Measurements from ENCODE around the gene KRT86.
"Not testable (repeated sequence)": the region's sequence is repeated elsewhere in the genome, so short reads cannot be mapped to it uniquely, and the experiment has no call there.

The KRT86 gene

DNA sequence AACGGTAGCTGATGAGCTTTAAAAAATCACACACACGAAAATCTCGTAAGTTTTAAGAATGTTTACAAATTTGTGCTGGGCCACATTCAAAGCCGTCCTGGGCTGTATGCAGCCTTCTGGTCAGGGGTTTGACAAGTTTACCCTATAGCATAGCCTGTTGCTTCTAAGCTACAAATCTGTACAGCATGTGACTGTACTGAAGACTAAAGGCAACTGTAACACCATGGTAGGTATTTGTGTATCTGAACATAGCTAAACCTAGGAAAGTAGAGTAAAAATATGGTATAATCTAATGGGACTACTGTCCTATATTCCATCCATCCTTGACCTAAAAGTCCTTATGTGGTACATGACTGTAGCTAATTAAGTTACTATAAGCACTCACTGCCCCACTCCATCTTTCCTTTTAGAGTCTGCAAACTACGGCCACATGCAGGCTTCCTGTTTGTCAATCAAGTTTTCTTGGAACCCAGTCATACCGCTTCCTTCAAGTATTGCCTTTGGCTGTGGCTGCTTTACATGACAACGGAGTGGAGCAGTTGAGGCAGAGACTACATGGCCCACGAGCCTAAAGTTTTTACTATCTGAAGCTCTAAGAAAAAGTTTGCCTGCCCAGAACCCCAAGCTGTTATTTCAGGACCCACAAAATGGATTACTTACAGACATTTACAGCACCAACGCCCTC, 22.9 kb upstream of the KRT86 start:
- no peak for DNase-seq (ENCODE audit: low read depth)

DNA sequence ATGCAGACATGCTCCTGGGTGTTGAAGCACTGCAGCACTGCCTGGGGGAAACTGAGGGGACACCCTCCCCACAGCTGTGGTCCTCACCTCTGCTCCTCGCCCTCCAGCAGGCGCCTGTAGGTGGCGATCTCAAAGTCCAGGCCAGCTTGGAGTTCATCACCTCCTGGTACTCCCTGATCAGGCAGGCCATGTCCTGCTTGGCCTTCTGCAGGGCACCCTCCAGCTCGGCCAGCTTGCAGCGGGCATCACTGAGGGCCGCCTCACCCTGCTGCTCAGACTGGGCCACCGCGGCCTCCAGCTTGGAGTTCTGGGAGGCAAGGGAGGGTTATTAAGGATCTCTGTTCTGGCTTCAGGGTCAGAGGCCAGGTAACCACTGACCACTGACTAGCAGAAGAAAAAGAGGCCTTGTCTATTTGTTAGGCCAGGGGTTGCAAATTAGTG, 22.2 kb upstream of the KRT86 start:
- not testable (repeated sequence) for DNase-seq (ENCODE audit: low read depth)

DNA sequence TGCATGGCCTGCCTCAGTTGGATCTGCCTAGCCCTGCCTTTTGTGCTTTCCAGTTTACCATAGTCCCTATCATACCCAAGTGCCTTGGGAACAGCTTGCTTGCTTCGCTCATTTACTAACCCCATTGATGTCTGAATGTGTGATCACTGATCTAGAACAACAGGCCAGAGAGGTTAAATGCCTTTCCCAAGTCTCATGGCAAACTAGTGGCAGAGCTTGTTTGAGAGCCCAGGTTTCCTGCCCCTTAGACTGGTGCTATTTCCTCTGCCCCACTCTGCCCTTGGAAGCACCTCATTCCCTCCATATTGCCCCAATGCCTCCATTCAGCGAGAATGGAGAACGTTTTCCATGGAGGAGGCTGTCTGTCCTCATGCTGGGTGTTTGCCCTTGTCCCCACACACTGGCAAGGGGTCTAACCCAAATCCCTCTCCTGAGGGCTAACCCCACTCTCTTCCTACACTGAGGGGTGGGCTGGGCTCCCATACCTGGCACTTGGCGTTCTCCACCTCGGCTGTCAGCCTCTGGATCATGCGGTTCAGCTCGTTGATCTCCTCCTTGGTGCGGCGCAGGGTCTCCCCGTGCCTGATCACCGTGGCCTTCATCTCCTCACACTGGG, 21.6 kb upstream of the KRT86 start:
- no peak for DNase-seq (ENCODE audit: low read depth)

DNA sequence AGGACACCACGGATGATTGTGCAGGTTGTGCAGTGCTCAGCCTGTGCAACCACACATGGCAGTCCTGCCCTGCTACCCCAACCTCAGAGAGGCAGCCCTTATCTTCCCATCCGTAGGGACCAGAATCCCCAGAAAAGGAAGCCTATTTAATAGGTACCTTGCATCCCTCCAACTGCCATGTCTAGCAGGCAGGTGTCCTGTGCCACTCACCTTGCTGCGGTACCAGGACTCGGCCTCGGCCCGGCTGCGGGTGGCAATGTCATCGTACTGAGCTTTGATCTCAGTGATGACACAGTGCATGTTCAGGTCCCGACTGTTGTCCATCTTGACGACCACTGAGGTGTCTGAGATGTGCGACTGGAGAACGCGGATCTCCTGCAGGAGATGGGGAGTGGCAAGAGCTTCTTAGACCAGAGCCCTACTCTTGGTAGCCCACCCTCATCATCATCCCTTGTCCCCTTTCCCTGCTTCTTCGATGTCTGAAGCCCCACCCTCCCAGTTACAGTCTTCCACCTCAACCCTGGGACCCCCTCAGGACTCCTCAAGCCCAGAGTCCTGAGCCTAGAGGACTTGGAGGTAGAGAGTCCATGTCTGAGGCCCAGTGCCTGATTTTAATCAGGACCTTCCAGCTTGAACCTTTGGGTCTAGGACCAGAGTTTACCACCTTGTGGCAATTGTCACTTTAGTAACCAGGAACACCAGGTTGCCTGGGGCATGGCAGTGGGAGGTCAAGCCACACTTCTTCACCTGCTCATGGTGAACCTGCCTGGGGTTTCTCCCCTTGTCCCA, 20.9 kb upstream of the KRT86 start:
- DNase-seq (ENCODE audit: low read depth) = no peak

DNA sequence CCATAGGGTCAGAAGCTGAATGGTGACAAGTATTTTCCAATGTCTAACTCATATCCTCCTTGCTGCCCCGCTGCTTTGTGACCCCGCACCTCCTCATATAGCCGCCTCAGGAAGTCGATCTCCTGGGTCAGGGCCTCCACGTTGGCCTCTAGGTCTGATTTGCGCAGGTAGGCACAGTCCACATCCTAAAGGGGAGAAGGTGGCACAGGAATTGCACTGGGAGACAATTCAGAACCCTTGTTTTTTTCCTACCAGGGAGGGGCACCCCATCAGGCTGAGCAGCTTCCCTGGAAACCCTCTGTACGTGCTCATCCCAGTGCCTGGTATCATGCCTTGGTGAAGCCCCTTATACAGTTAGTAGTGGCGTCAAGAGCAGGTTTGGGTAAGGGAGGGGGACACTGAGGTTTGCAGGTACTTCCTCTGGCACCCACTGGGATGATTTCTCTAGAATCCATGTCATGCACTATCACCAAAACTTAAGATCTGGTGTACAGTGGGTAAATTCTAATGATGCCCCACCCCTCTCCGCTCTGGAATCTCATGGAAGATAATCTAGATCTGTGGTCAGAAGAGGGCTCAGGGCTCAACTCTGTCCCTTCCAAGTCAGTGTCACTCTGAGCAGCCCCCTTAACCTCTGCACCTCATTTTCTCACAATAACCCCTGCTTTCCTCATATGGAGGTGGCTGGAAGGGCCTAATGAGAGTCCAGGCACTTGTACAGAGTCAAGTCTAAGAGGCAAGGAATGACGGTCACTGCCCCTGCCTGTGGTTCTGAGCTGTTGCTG, 20.1 kb upstream of the KRT86 start:
- DNase-seq (ENCODE audit: low read depth) = no peak

DNA sequence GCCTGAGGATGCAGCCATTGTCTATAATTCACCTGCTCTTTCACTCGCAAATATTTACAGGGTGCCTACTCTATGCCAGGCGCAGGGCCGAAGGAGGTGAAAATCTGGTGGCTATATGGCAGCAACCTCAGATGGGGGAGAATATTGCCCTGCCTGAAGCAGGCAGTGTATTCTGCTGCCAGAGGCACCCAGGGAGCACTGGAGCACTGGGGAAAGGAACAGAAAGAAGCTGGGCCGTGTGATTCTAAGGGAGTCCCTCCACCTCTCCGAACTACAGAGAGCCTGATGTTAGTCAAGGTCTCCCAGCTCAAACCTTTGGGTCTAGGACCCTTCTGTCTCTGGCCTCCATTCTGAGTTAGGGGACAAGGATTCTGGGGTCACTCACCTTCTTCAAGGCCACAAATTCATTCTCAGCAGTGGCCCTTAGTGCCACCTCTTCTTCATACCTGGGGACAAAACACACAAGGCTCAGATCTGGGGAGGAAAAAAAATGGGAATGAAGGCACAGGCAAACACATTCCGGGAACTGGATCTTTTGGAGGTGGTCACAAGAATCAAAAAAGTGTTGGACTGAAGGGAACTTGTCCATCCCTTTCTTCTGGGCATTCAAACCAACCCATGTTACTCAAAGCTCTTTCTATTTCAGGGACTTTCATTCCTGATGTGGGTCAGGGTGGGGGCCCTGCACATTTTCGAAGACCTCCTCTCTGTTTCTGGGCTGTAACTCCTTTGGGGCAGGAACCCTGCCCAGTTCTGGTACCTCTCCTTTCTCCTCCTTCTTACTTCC, 19.3 kb upstream of the KRT86 start:
- no peak for DNase-seq (ENCODE audit: low read depth)

DNA sequence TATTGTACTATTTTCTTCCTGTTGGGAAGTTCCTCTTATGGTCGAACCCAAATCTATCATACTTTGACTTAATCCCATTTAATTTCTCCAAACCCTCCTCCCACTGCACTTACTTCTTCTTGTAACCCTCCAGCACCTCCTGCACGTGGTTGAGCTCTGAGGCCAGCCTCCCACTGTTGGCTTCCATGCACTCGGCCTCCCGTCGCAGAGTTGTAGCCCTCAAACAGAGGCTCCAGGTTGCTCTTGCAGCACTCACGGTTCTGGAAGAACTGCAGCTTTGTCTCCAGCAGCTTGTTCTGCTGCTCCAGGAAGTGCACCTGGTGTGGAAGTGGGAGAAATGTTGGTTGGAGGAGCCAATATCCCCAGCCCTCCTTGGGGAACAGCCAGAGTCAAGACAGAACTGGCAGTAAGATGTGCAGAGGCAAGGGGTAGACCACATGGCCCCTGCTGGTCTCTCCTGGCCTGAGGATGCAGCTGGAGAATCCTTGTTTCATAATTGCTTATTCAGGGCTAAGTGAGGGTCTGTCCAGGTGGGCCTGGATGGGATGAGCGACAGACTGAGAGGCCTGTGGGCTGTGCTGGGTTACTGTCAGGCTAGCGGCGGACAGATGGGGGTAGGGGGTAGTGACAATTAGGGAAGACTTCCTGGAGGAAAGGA, 18.4 kb upstream of the KRT86 start:
- no peak for DNase-seq (ENCODE audit: low read depth)

DNA sequence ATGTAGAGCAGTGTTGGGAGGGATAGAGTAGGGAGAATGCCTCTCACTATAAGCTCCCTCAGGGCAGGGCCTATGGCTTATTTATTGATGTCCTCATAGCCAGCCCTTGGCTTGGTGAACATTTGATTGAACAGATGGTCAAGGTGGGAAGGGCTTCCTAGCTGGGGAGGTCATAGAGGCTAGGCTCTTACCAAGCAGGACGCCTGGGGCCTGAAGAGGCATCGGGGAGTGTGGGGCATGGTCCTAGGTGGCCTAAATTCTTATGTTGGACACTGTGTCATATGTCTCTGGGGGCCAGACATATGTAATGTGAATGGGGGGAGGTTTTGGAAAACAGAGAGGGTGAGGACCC, 17.9 kb upstream of the KRT86 start:
- no peak for DNase-seq (ENCODE audit: low read depth)

DNA sequence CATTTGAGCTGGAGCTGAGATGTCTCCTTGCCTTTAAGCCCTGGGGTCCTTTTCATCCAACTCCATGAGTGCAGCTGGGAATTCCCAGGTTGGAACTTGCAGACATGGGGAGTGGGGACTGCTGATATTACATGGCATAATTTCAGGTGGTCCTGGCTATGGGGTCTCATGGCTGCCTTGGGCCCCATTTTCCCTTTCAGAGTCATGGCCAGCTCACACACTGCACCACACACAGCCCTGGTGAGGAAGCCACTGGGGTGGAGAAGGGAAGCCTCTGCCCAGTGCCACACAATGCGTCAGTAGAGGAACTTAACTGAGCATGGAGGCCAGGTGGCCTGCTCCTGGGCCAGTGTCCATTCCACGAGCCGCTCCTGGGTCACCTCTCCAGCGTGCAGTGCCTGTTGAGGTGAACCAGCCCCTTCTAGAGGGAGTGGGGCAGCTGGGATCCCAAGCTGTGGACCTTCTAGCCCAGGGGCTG, 17.3 kb upstream of the KRT86 start:
- no peak for DNase-seq (ENCODE audit: low read depth)

DNA sequence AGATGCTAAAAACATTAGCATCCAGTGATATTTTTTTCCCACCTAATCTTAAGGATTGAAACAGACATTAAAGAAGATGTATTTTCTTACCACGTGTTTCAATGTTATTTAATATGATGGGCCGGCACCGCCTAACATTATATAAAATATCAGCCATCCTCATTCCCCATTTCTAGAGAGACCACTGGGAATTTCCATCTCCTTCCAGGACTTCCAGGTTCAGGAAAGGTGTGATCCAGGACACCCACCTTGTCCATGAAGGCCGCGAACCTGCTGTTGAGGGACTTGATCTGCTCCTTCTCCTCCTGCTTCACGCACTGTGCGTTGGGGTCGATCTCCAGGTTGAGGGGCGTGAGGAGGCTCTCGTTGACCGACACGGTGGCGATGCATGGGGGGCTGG, 16.5 kb upstream of the KRT86 start:
- DNase-seq (ENCODE audit: low read depth) = not testable (repeated sequence)

DNA sequence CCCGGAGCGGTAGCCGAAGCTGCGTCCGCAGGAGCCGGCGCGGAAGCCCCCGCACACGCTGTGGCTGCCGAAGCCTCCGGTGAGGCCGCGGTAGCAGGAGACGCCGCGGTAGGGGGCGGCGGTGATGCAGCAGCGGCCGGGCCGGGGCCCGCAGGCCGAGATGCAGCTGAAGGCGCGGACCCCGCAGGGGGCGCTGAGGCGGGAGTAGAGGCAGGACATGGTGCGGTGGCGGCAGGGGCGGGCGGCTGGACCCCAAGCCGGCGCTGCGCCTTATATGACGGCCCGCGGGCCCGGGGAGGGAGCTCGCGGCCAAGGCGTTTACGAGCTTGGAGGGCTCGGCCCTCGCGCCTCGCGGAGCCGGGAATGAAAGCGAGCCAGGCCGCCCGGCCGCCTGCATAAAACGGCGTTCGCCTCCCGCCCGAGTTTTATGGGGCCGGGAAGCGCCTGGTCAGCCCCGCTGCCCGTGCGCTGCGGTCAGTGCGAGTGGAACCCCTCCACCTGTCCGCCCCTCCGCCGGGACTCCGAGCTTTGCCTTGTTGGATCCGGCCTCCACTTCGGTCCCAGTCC, 16.0 kb upstream of the KRT86 start:
- no peak for DNase-seq (ENCODE audit: low read depth)

DNA sequence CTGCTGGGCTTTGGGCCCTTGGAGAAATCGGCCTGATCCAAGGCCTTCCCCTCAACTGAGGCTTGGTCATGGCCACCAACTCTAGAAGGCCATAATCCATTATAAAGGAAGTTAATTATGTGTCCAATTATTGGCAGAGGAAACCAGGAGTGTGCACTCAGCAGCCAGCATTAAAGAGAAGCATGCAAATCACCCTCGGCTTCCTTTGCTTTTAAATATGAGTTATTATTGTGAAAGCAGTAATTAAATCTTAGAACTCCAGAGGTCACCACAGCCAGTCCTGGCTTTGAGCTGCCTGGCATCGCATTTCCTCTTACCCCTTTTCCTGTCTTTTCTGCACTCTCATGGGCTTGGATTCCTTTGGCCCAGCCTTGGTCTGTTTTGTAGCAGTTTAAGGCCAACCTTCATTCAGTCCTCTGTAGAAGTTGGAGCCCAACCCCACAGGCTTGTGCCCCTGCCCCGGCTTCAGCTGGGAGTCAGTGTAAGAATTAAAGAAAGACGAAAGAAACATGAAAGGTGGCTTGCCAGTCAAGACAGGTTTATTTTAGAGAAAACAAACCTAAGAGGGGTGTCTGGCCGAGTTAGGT, 14.7 kb upstream of the KRT86 start:
- no peak for DNase-seq (ENCODE audit: low read depth)

DNA sequence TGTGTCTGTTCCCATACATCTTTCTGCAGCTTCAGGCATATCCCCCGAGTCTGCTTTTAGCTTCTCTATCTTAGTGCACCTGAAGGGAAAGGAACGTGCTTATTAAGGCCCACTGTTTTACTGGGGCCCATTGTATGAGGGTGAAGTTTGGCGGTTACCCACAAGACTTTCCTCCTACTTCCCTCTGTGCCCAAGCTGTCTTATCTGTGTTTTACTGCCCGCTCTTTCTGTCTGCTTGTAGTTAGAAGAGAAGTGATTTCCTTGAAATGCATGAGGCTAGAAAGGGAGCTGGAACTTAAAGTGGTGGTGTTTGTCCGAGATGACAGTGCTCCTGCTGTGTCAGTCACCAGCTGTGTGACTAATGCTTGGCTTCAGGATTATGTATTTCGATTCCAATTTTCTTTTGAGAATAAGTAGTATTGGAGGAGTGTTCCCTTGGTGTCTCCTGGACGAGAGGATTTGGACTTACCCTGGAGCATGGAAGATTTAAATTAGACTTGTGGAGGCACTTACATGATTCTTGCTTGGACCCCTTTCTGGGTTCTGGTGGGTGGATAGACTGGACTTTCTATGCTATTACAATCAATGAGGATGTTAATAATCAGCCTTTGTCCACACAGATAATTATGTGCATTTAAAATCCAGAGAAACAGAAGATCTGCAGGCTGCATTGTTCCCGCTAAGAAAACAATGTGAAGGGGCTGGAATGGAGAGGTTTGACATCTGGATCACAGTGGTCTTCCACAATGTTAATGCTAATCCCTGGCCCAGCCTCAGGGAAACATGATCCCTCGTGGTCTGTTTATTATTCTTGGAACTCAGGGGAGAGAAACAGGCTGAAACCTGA, 13.9 kb upstream of the KRT86 start:
- DNase-seq (ENCODE audit: low read depth) = no peak

DNA sequence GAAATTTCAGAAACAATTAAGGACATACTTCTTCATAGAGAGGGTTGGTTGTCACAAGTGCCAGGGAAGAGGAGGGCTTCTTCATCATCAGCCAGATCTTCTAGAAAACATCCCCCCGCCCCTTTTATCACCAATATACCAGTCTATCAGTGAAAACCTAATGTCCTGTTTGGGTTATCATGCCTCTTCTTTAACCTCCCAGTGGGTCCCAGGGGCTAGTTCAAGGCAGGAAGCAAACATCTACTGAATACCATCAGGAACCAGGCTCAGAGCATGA, 13.3 kb upstream of the KRT86 start:
- no peak for DNase-seq (ENCODE audit: low read depth)

DNA sequence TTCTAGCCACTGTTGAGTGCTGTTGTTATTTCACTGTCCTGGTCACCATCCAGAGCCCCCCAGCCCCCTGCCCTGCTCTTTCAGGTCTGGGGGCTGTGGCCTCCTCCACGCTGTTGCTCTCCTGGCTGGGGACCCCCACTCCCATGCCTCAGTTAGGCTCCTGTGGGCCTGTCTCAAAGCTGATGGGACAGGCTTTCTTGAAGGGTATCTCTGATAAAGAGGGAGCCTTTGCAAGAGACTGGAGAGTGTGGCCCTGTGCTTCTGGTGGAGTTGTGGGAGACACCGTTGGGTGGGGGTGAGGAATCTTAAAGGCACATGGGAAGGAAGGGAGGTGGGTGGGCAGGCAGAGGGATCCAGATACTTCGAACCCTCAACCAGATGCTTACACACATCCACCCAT, 12.2 kb upstream of the KRT86 start:
- DNase-seq (ENCODE audit: low read depth) = no peak

DNA sequence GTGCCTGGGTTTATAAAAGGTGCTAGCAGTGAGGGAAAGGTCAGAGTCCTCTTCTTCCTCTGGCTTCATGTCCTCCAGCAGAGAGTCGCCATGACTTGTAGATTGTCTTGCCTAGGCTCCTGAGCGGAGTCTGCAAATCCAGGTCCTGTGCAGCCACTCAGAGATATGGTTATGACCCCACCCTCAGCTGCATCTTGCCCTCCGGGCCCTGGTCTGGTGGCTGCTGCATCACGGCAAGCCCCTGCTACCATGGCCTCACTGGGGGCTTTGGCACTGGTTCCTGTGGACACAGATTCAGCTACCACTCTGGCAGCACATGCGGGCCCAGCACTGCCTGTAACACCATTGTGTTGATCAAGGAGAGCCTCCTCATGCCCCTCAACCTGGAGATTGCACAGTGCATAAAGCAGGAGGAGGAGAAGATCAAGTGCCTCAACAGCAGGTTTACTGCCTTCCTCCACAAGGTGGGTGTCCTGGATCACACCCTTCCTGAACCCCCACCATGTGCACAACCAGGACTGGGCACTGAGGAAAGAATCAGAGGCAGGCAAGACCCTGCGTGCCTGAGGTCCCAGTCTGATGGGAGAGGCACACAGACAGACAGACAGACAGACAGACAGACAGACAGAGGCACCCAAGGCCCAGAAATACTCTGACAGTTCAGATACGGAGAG, 10.5 kb upstream of the KRT86 start:
- DNase-seq (ENCODE audit: low read depth) = no peak

DNA sequence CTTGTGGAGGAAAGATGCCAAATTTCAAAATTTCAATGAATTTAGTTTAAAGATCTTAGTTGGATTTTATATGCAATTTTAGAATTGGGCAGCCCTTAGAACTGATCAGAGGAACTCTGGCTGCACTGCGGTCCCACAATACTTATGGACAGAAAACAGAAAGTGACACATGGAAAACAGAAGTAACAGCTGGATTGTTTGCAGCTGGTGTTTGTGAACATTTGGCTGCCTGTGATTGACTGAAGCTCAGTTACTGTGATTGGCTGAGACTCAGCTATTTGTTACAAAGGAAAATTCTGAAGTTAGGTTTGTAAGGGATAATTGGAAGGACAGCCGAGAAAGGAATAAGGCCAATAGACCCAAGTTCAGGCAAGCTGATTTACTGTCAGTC, 10.0 kb upstream of the KRT86 start:
- DNase-seq (ENCODE audit: low read depth) = no peak

DNA sequence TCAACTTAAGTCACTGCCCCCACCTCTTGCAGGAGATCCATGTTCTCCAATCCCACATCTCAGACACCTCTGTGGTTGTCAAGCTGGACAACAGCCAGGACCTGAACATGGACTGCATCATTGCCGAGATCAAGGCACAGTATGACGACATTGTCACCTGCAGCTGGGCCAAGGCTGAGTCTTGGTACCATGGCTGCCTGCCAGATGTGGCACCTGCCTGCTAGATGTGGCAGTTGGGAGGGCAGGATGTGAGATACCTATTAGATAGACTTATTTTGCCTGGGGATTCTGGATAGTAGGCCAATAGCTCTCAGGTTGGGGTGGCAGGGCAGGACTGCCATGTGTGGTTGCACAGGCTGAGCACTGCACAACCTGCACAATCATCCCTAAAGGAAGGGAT, 7.9 kb upstream of the KRT86 start:
- DNase-seq (ENCODE audit: low read depth) = no peak

DNA sequence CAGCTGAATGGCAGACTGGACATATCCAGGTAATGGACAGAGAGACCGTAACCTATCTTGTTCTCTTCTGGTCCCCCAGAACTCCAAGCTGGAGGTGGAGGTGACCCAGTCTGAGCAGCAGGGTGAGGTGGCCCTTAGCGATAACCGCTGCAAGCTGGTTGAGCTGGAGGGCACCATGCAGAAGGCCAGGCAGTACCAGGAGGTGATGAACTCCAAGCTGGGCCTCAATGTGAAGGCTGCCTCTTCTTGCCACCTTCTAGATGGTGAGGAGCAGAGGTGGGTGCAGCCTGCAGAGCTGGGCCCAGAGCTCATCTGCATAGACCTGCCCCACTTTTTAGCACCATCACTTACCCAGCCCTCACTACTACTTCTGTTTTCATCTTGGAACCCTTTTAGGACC, 7.2 kb upstream of the KRT86 start:
- DNase-seq (ENCODE audit: low read depth) = no peak

Data from HS-27A (cell line).